ENCODE results near the gene IER2.

Gene IER2

GRCh38 chr19:13150187-13150930 lies at the start of gene IER2, which contains the start of gene STX10:
Gene IER2, plus strand, starts transcription at chr19:13150411. Its CDS starts 2,776 bp downstream, at chr19:13153187.
Gene STX10, minus strand, starts transcription at chr19:13150375. Its CDS starts 202 bp downstream, at chr19:13150173.
- DNase-seq (ENCODE audit: low read depth) = peak; percentile 95

GRCh38 chr19:13100841-13101589 lies 49.2 kb upstream of the IER2 start:
- DNase-seq (ENCODE audit: low read depth) = no peak

GRCh38 chr19:13101590-13102415 lies 48.4 kb upstream of the IER2 start:
- no peak for DNase-seq (ENCODE audit: low read depth)

- DNase-seq (ENCODE audit: low read depth) = no peak
These were observed 47.9 kb upstream of the IER2 start for GRCh38 chr19:13102416-13102665.

GRCh38 chr19:13102666-13103580 lies 47.3 kb upstream of the IER2 start, which contains the start of gene LYL1:
Gene LYL1, minus strand, starts transcription at chr19:13102858. Its CDS starts 1,687 bp downstream, at chr19:13101171.
- DNase-seq (ENCODE audit: low read depth) = no peak

GRCh38 chr19:13103581-13104359 lies 46.4 kb upstream of the IER2 start:
- no peak for DNase-seq (ENCODE audit: low read depth)

GRCh38 chr19:13104360-13104847 lies 45.8 kb upstream of the IER2 start:
- no peak for DNase-seq (ENCODE audit: low read depth)

GRCh38 chr19:13104848-13105711 lies 45.1 kb upstream of the IER2 start:
- no peak for DNase-seq (ENCODE audit: low read depth)

- no peak for DNase-seq (ENCODE audit: low read depth)
These were observed 40.7 kb upstream of the IER2 start for GRCh38 chr19:13109361-13110098.

GRCh38 chr19:13110099-13110610 lies 40.1 kb upstream of the IER2 start:
- no peak for DNase-seq (ENCODE audit: low read depth)

- no peak for DNase-seq (ENCODE audit: low read depth)
These were observed 37.7 kb upstream of the IER2 start for GRCh38 chr19:13112555-13112954.

- DNase-seq (ENCODE audit: low read depth) = no peak
These were observed 34.3 kb upstream of the IER2 start for GRCh38 chr19:13115936-13116281.

GRCh38 chr19:13116282-13117175 lies 33.7 kb upstream of the IER2 start, which contains the start of gene TRMT1:
Gene TRMT1, minus strand, starts transcription at chr19:13116740. Its CDS starts 341 bp downstream, at chr19:13116399.
- peak; percentile 89 for DNase-seq (ENCODE audit: low read depth)

- no peak for DNase-seq (ENCODE audit: low read depth)
These were observed 32.9 kb upstream of the IER2 start for GRCh38 chr19:13117176-13117771.

GRCh38 chr19:13117772-13118423 lies 32.3 kb upstream of the IER2 start, which contains the start of gene NACC1:
Gene NACC1, plus strand, starts transcription at chr19:13118264. Its CDS starts 16,944 bp downstream, at chr19:13135208.
- peak; percentile 80 for DNase-seq (ENCODE audit: low read depth)

GRCh38 chr19:13118424-13119193 lies 31.6 kb upstream of the IER2 start:
- DNase-seq (ENCODE audit: low read depth) = no peak

Data from stromal cell of bone marrow (primary cell).